Central memory CD8-positive, alpha-beta T cell (primary cell): ENCODE data around the gene LMNB1.
"Not testable (repeated sequence)": the region's sequence is repeated elsewhere in the genome, so short reads cannot be mapped to it uniquely, and the experiment has no call there.

Experiments used
- ATAC-seq: fragments of 150-1000 bp; cut with Tn5 transposase; replicated peaks from 2 replicates; pipeline ENCODE4 v1.10.0; 2022; ENCODE audit warnings: mild to moderate bottlenecking, moderate FRiP score, moderate number of reproducible peaks; ENCODE audit not compliant: poor library complexity, severe bottlenecking; ENCODE audit errors: extremely low read depth
- DNase-seq, 2 donors: peaks; one replicate each; pipeline ENCODE4 v3.0.0; 2021; ENCODE audit warnings: low spot score in 2 of 2
- H3K27ac Mint-ChIP-seq: one replicate; pipeline ENCODE4 v1.8.0; 2022; ENCODE audit warnings: low read depth, mild to moderate bottlenecking, moderate library complexity, mixed read lengths
- H3K27me3 Mint-ChIP-seq: one replicate; pipeline ENCODE4 v1.8.0; 2022; ENCODE audit warnings: mixed read lengths
- H3K36me3 Mint-ChIP-seq: one replicate; pipeline ENCODE4 v1.8.0; 2022; ENCODE audit warnings: mild to moderate bottlenecking, moderate library complexity, mixed read lengths; ENCODE audit not compliant: insufficient read depth
- H3K4me1 Mint-ChIP-seq: one replicate; pipeline ENCODE4 v1.8.0; 2022; ENCODE audit warnings: mixed read lengths
- H3K4me3 Mint-ChIP-seq: one replicate; pipeline ENCODE4 v1.8.0; 2022; ENCODE audit warnings: mild to moderate bottlenecking, moderate library complexity, mixed read lengths
- H3K9me3 Mint-ChIP-seq: one replicate; pipeline ENCODE4 v1.8.0; 2022; ENCODE audit warnings: mixed read lengths

LMNB1 gene

GRCh38 chr5:126814721-126815404, 37.9 kb downstream of the LMNB1 start:
- Mint-ChIP-seq H3K4me3 (no peak overlapping the region), H3K27me3 (no peaks in the 10 kb centered on the region), H3K9me3 (no peaks in the 10 kb centered on the region), H3K4me1 (peaks cover 27% of the 10 kb centered on the region), H3K27ac (peak overlapping the region; percentile 10), H3K36me3 (peaks cover 25% of the 10 kb centered on the region)
- no peak for DNase-seq
- no peak for ATAC-seq

GRCh38 chr5:126816649-126817048, 39.7 kb downstream of the LMNB1 start:
- Mint-ChIP-seq H3K36me3 (peaks cover 29% of the 10 kb centered on the region), H3K9me3 (no peaks in the 10 kb centered on the region), H3K4me3 (no peak overlapping the region), H3K4me1 (peaks cover 17% of the 10 kb centered on the region), H3K27me3 (no peaks in the 10 kb centered on the region), H3K27ac (peak overlapping the region; percentile 70)
- no peak for DNase-seq
- peak; percentile 59 for ATAC-seq

GRCh38 chr5:126818736-126819135, 41.8 kb downstream of the LMNB1 start:
- DNase-seq (no peak), ATAC-seq (no peak)
- Mint-ChIP-seq H3K36me3 (peaks cover 28% of the 10 kb centered on the region), H3K27ac (no peak overlapping the region), H3K9me3 (no peaks in the 10 kb centered on the region), H3K27me3 (no peaks in the 10 kb centered on the region), H3K4me3 (no peak overlapping the region), H3K4me1 (peaks cover 10% of the 10 kb centered on the region)

- no peaks in the 10 kb centered on the region for H3K27me3 Mint-ChIP-seq
- no peaks in the 10 kb centered on the region for H3K9me3 Mint-ChIP-seq
- H3K27ac Mint-ChIP-seq, result no peak overlapping the region
- H3K4me1 Mint-ChIP-seq, result peaks cover 10% of the 10 kb centered on the region
- no peak overlapping the region for H3K4me3 Mint-ChIP-seq
- peaks cover 27% of the 10 kb centered on the region for H3K36me3 Mint-ChIP-seq
- DNase-seq, result no peak
- no peak for ATAC-seq
These were observed 42.3 kb downstream of the LMNB1 start for GRCh38 chr5:126819253-126819652.

- H3K9me3 Mint-ChIP-seq, result no peaks in the 10 kb centered on the region
- H3K4me1 Mint-ChIP-seq, result no peaks in the 10 kb centered on the region
- peaks cover 26% of the 10 kb centered on the region for H3K36me3 Mint-ChIP-seq
- ATAC-seq, result no peak
- H3K4me3 Mint-ChIP-seq, result no peak overlapping the region
- H3K27me3 Mint-ChIP-seq, result no peaks in the 10 kb centered on the region
- no peak for DNase-seq
- H3K27ac Mint-ChIP-seq, result no peak overlapping the region
These were observed 49.8 kb downstream of the LMNB1 start for GRCh38 chr5:126826619-126827215.

GRCh38 chr5:126829098-126829497, 52.2 kb downstream of the LMNB1 start:
- ATAC-seq (no peak), DNase-seq (no peak)
- Mint-ChIP-seq H3K4me1 (no peaks in the 10 kb centered on the region), H3K9me3 (no peaks in the 10 kb centered on the region), H3K36me3 (peaks cover 26% of the 10 kb centered on the region), H3K4me3 (no peak overlapping the region), H3K27ac (no peak overlapping the region), H3K27me3 (no peaks in the 10 kb centered on the region)

- no peak overlapping the region for H3K27ac Mint-ChIP-seq
- no peaks in the 10 kb centered on the region for H3K4me1 Mint-ChIP-seq
- no peak for ATAC-seq
- H3K4me3 Mint-ChIP-seq, result no peak overlapping the region
- H3K27me3 Mint-ChIP-seq, result no peaks in the 10 kb centered on the region
- H3K9me3 Mint-ChIP-seq, result no peaks in the 10 kb centered on the region
- DNase-seq, result no peak
- H3K36me3 Mint-ChIP-seq, result peaks cover 27% of the 10 kb centered on the region
These were observed 53.1 kb downstream of the LMNB1 start for GRCh38 chr5:126830061-126830460.

- ATAC-seq, result no peak
- no peaks in the 10 kb centered on the region for H3K27me3 Mint-ChIP-seq
- DNase-seq, result no peak
- H3K4me3 Mint-ChIP-seq, result no peak overlapping the region
- H3K9me3 Mint-ChIP-seq, result no peaks in the 10 kb centered on the region
- no peak overlapping the region for H3K27ac Mint-ChIP-seq
- H3K36me3 Mint-ChIP-seq, result peaks cover 29% of the 10 kb centered on the region
- no peaks in the 10 kb centered on the region for H3K4me1 Mint-ChIP-seq
These were observed 54.2 kb downstream of the LMNB1 start for GRCh38 chr5:126831156-126831555.

GRCh38 chr5:126836778-126837177, 59.8 kb downstream of the LMNB1 start:
- DNase-seq (no peak), ATAC-seq (no peak)
- Mint-ChIP-seq H3K4me3 (no peak overlapping the region), H3K9me3 (no peaks in the 10 kb centered on the region), H3K36me3 (peaks cover 17% of the 10 kb centered on the region), H3K27me3 (no peaks in the 10 kb centered on the region), H3K4me1 (no peaks in the 10 kb centered on the region), H3K27ac (no peak overlapping the region)

- Mint-ChIP-seq H3K9me3 (no peaks in the 10 kb centered on the region), H3K4me3 (no peak overlapping the region), H3K27me3 (no peaks in the 10 kb centered on the region), H3K27ac (no peak overlapping the region), H3K36me3 (peaks cover 15% of the 10 kb centered on the region), H3K4me1 (no peaks in the 10 kb centered on the region)
- ATAC-seq, result no peak
- no peak for DNase-seq
These were observed 60.3 kb downstream of the LMNB1 start for GRCh38 chr5:126837242-126837641.

- Mint-ChIP-seq H3K4me1 (no peaks in the 10 kb centered on the region), H3K36me3 (peaks cover 15% of the 10 kb centered on the region), H3K27me3 (no peaks in the 10 kb centered on the region), H3K9me3 (no peaks in the 10 kb centered on the region), H3K4me3 (no peak overlapping the region), H3K27ac (no peak overlapping the region)
- ATAC-seq (no peak), DNase-seq (no peak)
These were observed 61.1 kb downstream of the LMNB1 start for GRCh38 chr5:126837906-126838539.

- not testable (repeated sequence) for ATAC-seq, DNase-seq, H3K27ac Mint-ChIP-seq, H3K9me3 Mint-ChIP-seq, H3K4me3 Mint-ChIP-seq, H3K27me3 Mint-ChIP-seq, H3K36me3 Mint-ChIP-seq
- H3K4me1 Mint-ChIP-seq, result peaks cover 13% of the 10 kb centered on the region
These were observed 62.5 kb downstream of the LMNB1 start for GRCh38 chr5:126839407-126839806.

- peak overlapping the region; percentile 71 for H3K27ac Mint-ChIP-seq
- not testable (repeated sequence) for H3K27me3 Mint-ChIP-seq
These were observed 66.4 kb downstream of the LMNB1 start for GRCh38 chr5:126843375-126843774.

More at GRCh38 chr5:126843375-126843774, 66.4 kb downstream of the LMNB1 start:
- not testable (repeated sequence) for ATAC-seq, DNase-seq, H3K36me3 Mint-ChIP-seq, H3K9me3 Mint-ChIP-seq
- H3K4me1 Mint-ChIP-seq, result peaks cover 17% of the 10 kb centered on the region
- H3K4me3 Mint-ChIP-seq, result peak overlapping the region; percentile 51
